NCI-H146 treated with DMSO at 0.1 percent for 48 hours (cell line): Measurements from ENCODE around the gene GPC1.

Experiments used
- DNase-seq: peaks from one replicate; lab custom pipeline; 2025; ENCODE audit not compliant: unreplicated experiment; lab: John Stamatoyannopoulos, UW

GPC1 gene

GRCh38 chr2:240442891-240443715 lies 7.6 kb downstream of the GPC1 start:
- no peak for DNase-seq

GRCh38 chr2:240443891-240444301 lies 8.4 kb downstream of the GPC1 start:
- DNase-seq: no peak

DNA sequence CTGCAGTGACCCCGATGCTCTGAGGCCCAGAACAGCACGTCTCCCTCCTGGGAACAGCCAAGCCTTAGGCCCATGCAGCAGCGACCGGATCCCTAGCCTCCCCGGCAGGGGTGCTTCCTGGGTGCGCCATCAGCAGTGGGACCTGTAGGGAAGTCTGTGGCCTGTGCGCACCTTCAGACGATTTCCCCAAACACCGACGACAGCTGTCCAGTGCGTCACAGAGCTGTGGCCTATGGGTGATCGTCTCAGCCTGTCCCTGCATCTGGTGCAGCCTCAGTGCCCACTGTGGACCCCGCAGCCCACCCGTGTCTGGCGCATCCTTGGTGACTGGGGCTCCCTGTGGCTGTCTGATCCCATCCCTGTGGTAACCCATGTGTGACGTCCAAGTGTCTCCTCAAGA lies 9.0 kb downstream of the GPC1 start:
- DNase-seq: no peak

- DNase-seq: no peak
Observed at GRCh38 chr2:240445961-240446663, 10.6 kb downstream of the GPC1 start.

GRCh38 chr2:240446664-240447175 lies 11.3 kb downstream of the GPC1 start:
- DNase-seq: no peak

GRCh38 chr2:240447331-240447730 lies 11.9 kb downstream of the GPC1 start:
- no peak for DNase-seq

GRCh38 chr2:240447934-240448333 lies 12.5 kb downstream of the GPC1 start:
- no peak for DNase-seq

DNA sequence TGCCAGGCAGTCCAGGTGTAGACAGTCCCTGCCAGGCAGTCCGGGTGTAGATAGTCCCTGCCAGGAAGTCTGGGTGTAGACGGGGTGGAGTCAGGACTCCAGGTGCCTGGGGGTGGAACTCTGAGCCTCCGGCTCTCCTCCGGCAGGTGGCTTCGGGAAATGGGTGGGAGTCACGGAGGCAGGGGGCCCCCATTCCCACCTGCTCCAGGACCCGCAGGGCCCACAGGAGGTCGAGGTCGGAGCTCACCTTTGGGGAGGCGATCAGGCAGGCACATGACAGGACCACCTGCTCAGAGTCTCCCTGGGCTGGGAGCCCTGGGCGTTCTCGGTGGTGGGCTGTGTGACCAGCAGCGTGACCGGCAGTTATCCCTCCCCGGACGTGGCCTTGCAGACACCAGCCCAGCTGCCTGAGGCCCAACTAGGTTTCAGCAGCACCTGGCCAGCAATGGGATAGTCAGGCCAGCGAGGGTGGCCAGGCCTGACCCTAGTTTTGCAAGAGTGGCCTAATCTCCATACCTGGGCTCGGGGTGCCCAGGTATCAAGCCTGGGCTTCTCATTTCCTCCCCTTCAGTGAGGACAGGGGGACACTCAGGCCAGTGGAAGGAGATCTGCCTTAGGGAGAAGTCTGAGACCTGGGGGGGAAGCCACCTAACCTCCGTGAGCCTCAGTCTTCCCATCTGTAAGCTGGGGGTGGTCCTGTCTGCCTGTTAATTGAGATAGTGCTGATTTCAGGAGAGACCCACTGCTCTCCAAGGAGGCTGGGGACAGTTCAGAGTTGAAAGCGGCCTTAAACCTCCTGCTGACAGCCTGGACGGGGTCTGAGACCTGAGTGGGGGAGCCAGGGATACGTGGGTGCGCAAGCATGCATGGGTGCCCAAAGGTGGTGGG lies 13.2 kb downstream of the GPC1 start:
- no peak for DNase-seq

DNA sequence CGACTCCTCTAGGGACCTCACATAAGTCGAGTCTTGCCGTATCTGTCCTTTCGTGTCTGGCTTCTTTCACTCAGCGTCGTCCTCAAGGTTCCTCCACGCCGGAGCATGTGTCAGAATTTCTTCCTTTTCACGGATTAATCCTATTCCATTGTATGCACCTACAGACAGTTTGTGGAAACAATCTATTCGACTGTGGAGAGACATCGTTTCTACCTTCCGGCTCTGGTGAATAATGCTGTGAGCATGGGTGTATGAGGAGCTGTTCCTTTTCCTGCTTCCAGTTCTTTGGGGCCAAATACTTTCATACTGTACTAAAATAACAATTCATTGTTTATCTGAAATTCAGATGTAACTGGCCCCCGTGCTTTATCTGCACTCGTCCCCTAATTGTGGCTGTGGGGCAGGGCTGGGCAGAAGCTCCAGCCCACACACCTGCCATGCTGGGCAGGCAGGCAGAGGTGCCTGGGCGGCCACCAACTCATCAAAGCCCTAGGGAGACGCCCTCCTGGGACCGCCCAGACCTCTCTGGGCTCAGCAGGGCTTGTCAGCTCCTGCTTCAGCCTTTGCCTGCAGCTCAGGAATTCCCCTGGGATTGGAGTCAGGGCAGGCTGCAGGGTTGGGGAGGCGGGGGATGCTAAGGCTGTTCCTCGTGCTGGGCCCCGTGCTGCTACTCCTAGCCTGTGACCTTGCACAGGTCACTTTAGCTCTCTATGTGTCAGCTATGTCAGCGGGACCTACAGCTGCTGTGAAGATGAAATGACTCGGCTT lies 14.5 kb downstream of the GPC1 start:
- DNase-seq: no peak

DNA sequence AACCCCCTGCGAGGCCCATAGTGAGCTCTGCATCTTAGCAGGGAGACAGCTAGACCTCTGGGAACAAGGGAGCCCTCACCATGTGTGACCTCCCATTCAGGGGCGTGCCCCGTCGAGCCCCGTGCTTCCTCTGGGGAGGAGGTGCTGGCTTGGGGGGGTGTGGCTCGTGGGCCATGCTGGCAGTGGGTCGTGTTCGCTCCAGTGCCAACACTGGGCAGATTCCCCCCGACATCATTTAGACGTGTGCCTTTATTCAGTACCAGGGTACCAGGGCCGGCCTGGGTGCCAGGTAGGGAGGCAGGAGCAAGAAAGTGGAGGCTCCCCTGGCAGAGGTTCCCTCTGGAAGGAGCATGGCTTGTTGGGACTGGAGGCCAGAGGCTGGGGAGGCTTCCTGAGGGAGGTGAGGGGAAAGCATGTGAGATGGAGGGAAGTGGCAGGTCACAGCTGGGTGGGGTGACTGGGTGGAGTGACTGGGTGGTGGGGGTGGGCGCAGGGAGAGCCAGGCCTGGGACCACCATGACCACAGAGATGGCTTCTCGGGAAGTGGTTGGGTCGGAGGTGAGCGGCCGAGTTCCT lies 15.2 kb downstream of the GPC1 start:
- DNase-seq: no peak

DNA sequence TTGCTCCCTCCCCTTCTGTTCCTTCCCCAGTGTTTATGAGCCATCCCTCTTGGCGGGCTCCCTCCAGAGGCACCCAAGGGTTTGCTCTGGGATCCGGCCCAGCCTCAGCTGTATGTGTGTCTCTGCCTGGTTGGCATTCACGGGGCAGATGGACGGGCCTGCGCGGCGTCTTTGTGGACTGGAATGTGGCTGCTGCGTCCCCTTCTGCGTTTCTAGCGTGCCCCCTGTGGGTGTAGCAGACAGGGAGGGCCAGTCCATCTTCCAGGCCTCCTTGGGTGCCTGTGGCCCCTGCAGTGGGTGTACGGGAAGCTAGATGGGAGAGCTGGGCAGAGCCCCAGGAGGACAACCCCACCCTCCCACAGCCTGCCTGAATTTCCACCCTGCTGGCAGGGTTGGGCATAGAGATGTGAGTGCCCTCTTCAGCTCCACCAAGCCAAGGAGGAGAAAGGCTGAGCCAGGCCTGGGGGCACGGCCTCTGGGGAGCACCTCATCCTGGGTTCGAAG lies 15.7 kb downstream of the GPC1 start:
- DNase-seq: no peak

- DNase-seq: no peak
Observed at GRCh38 chr2:240451791-240452461, 16.5 kb downstream of the GPC1 start.

DNA sequence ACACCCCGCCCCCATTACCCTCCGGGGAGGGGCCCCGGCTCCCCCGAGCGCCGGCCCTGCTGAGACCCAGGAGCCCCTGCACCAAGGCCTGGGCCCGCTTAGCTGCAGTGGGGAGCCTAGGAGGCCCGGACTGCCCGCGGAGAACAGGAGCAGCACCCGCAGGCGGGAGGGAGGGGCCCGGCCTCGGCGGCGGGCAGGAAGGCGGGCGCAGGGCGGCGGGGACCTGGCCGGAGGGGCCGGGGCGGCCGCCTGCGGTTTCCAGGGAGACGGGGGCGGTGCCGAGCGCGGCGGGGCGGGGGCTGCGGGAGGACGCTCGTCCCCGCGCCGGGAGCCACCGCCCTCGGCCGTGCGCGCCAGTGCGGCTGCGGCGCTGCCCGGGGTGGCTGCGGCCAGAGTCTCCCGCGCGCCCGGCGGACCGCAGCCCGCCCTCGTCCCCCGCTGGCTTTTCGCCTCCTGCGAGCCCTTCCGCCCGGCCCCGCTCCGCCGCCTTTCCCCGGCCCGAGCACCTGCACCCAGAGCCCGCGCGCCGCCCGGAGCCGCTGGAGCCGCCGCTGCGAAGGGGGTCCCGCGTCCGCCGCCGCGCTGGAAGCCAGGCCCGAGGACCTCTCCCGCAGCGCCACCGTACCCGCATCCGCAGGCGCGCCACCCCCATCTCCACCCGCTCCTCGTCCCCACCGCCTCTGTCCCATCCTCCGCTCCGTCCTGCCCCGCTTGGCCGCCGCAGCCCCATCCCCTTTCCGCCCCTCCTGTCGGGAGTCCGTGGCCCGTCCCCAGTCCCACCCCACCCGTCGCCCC lies 17.2 kb downstream of the GPC1 start:
- DNase-seq: no peak

DNA sequence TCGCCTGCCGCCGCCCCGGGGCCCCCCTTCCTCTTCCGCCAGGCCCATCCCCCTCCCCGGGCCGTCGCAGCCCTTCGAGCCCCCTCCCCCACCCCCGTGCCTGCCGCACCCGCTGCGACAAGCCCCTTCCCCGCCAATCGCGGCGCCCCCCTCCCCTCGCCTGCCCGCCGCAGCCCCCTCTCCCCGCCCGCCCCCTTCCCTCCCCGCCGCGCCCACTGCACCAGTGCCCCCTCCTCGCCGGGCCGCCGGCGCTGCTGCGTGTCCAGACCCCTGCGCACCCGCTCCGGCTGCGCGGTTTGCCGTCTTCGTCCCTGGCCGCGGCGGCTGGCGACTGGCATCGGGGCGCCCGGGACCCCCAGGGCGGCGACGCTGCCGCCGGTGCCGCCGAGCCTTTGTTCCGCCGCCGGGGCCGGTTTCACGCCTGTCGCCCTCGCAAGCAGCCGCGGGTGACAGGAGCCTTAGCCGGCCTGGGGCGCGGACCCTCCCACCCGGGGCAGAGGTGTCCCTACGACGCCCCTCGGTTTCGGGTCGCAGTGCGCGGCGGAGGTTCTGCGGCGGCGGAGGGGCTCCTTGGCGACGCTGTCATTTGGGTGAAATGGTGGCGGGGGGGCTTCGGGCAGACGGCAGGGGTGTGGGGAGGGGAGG lies 18.1 kb downstream of the GPC1 start:
- DNase-seq: no peak

GRCh38 chr2:240454106-240454901 lies 18.8 kb downstream of the GPC1 start:
- no peak for DNase-seq

DNA sequence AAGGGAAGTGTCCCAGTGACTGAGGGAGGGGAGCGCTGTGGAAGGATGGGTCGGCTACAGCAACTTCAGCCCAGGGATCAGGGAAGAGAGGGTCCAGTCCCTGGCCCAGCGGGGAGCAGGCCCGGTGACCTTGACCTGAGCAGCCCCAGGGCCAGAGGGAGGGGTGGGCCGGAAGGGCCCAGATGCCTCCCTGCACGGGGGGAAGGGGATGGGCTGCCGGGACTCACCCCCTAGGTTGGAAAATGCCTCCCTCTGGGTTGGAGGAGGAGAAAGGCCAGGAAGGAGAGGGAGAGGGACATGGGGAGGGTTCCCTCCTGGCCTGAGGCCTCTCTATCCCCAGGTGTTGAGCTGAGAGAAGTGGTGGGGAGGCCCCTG lies 19.8 kb downstream of the GPC1 start:
- no peak for DNase-seq

GRCh38 chr2:240455647-240456446 lies 20.4 kb downstream of the GPC1 start:
- DNase-seq: no peak
